ENCODE results near the gene MIR17HG. TPM values are rescaled to one million over a fixed set of nuclear protein-coding genes. Genes with fewer than 3 reads are reported as not detected.

Gene MIR17HG
- total RNA-seq, 1 donor from 2014 or later = 1.7 TPM

- TF ChIP-seq POLR2AphosphoS5 (IDR thresholded peaks at IDR 0.05; ENCODE audit: insufficient read depth in 1 of 2, low read depth in 1 of 2) (no peak), POLR2A (IDR thresholded peaks at IDR 0.05) (no peak), CTCF (IDR thresholded peaks at IDR 0.05) (no peak)
- Histone ChIP-seq H3K4me1 (no peaks in the 10 kb centered on the region), H3K9me3 (no peaks in the 10 kb centered on the region), H3K36me3 (no peaks in the 10 kb centered on the region), H3K27me3 (no peaks in the 10 kb centered on the region), H3K4me3 (no peak overlapping the region), H3K27ac (no peak overlapping the region)
- intact Hi-C loops (cut with DNase I) = no loop called here
- no peak for DNase-seq (ENCODE audit: extremely low spot score in 2 of 2)
Measured at GRCh38 chr13:91368101-91368500, 20.6 kb downstream of the MIR17HG start.

DNA sequence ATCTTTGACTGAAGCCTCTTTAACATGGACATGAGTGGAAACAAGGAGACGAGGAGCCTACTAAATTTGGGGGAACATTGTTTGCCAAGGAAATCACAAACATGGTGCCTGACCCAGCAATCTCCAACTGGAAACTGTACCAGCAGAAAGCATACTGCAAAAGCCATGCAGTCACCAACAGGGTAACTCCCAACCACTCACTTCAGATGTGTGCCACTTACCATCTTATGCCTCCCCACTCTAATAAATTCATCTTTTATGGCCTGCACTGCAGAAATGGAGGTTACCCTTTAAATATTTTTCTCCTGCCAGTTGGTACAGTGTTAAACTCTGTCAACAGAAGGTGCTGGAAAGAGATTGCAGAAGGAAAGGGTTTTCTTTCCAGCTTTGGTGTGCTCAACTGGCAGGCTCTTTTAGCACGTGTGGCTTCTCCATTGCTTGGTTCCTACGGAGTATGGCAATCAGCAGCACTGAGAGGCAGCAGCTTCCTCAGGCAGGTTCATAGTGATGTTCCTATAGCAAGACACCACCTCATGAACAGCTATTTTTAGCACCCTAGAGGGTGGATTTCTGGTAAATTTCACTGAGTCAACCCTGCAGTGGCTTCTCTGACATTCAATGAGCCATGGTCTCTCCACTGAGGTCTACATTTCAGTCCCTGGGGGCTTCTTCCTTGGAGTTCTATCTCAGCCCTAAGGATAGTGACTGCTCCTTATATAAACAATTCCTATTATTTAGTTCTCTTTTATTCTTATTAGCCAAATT, 21.4 kb downstream of the MIR17HG start:
- Histone ChIP-seq H3K9me3 (no peaks in the 10 kb centered on the region), H3K4me1 (no peaks in the 10 kb centered on the region), H3K4me3 (no peak overlapping the region), H3K36me3 (no peaks in the 10 kb centered on the region), H3K27me3 (no peaks in the 10 kb centered on the region), H3K27ac (no peak overlapping the region)
- intact Hi-C loops (cut with DNase I) = no loop called here
- TF ChIP-seq POLR2AphosphoS5 (IDR thresholded peaks at IDR 0.05; ENCODE audit: insufficient read depth in 1 of 2, low read depth in 1 of 2) = no peak
- TF ChIP-seq POLR2A (IDR thresholded peaks at IDR 0.05) = no peak
- TF ChIP-seq CTCF (IDR thresholded peaks at IDR 0.05) = no peak
- DNase-seq (ENCODE audit: extremely low spot score in 2 of 2) = no peak

- no peaks in the 10 kb centered on the region for H3K4me1 ChIP-seq
- no peak overlapping the region for H3K4me3 ChIP-seq
- H3K36me3 ChIP-seq = no peaks in the 10 kb centered on the region
- no peak overlapping the region for H3K27ac ChIP-seq
- intact Hi-C loops (cut with DNase I) = no loop called here
- H3K9me3 ChIP-seq = no peaks in the 10 kb centered on the region
- no peak for DNase-seq (ENCODE audit: extremely low spot score in 2 of 2)
- H3K27me3 ChIP-seq = no peaks in the 10 kb centered on the region
- TF ChIP-seq CTCF (IDR thresholded peaks at IDR 0.05) (no peak), POLR2A (IDR thresholded peaks at IDR 0.05) (no peak), POLR2AphosphoS5 (IDR thresholded peaks at IDR 0.05; ENCODE audit: insufficient read depth in 1 of 2, low read depth in 1 of 2) (no peak)
Measured at GRCh38 chr13:91369441-91369831, 21.9 kb downstream of the MIR17HG start.

- Histone ChIP-seq H3K36me3 (no peaks in the 10 kb centered on the region), H3K27me3 (no peaks in the 10 kb centered on the region), H3K27ac (no peak overlapping the region), H3K9me3 (no peaks in the 10 kb centered on the region), H3K4me1 (no peaks in the 10 kb centered on the region), H3K4me3 (no peak overlapping the region)
- DNase-seq (ENCODE audit: extremely low spot score in 2 of 2) = no peak
- TF ChIP-seq CTCF (IDR thresholded peaks at IDR 0.05) (no peak), POLR2A (IDR thresholded peaks at IDR 0.05) (no peak), POLR2AphosphoS5 (IDR thresholded peaks at IDR 0.05; ENCODE audit: insufficient read depth in 1 of 2, low read depth in 1 of 2) (no peak)
- intact Hi-C loops (cut with DNase I) = no loop called here
Measured at GRCh38 chr13:91370501-91370900, 23.0 kb downstream of the MIR17HG start.

- TF ChIP-seq POLR2A (IDR thresholded peaks at IDR 0.05) = no peak
- no peak overlapping the region for H3K27ac ChIP-seq
- no peak overlapping the region for H3K4me3 ChIP-seq
- DNase-seq (ENCODE audit: extremely low spot score in 2 of 2) = no peak
- H3K27me3 ChIP-seq = no peaks in the 10 kb centered on the region
- H3K36me3 ChIP-seq = no peaks in the 10 kb centered on the region
- no peaks in the 10 kb centered on the region for H3K9me3 ChIP-seq
- intact Hi-C loops (cut with DNase I) = no loop called here
- no peaks in the 10 kb centered on the region for H3K4me1 ChIP-seq
Measured at GRCh38 chr13:91372911-91373310, 25.4 kb downstream of the MIR17HG start.
